SK-N-MC (cell line): ENCODE measurements around the gene DCHS1.

Experiments used
- EZH2 ChIP-seq: fragments of 200-600 bp; sonication (generic); IDR thresholded peaks from one replicate; pipeline ENCODE4 v1.6.1; 2017; ENCODE audit warnings: antibody characterized with exemption
- FOXP2 ChIP-seq: optimal IDR thresholded peaks from 2 replicates; pipeline ENCODE3; 2011; ENCODE audit warnings: mild to moderate bottlenecking, moderate library complexity; ENCODE audit not compliant: insufficient read depth; ENCODE audit errors: extremely low read length, control extremely low read depth
- POLR2AphosphoS5 ChIP-seq: IDR thresholded peaks from 2 replicates; pipeline ENCODE4 v1.6.1; 2012; ENCODE audit warnings: mild to moderate bottlenecking, low read depth, low read length, borderline replicate concordance

DNA sequence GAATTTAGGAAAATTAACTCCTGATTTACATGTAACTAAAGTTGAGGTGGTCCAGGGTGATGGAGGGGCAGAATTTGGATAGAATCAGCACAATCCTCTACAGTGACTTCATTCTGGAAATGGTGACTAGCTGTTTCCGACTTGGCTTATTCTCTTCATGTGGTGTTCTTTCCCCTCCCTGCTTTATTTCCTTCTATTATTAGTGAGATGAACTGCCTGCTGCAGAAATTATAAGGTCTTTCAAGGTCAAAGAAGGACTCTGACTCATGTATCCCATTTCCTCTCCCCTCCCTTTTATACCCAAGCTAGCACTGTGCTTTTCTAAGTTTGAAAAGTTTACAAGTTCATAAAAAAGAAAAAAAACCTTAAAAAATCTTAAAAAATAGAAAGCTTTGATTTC is 39.8 kb upstream of the DCHS1 start:
- TF ChIP-seq EZH2 (no peak), POLR2AphosphoS5 (no peak), FOXP2 (no peak)
